Forelimb muscle (tissue), 1 donor: ENCODE measurements around the gene SUPT3H. TPM values are rescaled to one million over a fixed set of nuclear protein-coding genes. Genes with fewer than 3 reads are reported as not detected.
"Not testable (repeated sequence)": the region's sequence is repeated elsewhere in the genome, so short reads cannot be mapped to it uniquely, and the experiment has no call there.

Experiments used
- DNase-seq: peaks from one replicate; pipeline ENCODE4 v3.0.0-alpha.2; 2013; ENCODE audit warnings: low read depth
- polyA plus RNA-seq: library from polyadenylated mRNA; unstranded; fragments of 120-200 nt; gene quantifications from one replicate; pipeline ENCODE4 v1.2.1, GENCODE V29; 2013; ENCODE audit not compliant: insufficient read length

Gene SUPT3H
- polyA plus RNA-seq, 1 donor, result 10.8 TPM

DNA sequence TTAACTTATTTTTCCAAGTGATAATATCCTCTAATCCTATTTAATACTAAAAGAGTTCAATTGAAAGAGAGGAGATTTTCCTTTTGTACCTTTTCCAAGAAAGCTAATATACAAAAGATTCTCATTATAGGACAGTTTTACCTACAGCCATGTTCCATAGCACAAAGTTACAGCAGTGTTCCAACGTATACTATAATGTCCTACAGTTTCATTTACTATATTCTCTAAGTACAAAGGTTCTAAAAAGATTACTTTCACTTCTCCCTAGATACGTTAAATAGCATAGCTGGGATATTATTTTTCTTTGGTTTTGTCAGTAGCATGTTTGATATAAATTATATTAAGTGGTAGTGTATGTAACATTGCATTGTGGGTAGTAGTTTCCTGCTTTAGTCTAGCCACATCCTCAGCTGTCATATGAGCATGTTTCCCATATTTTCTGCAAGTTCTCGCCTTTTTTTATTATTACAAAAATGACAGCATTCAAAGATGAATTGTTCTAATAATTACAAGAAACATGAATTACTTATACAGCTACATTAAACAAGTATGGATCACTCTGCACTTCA lies 54.0 kb downstream of the SUPT3H start:
- DNase-seq, result no peak

DNA sequence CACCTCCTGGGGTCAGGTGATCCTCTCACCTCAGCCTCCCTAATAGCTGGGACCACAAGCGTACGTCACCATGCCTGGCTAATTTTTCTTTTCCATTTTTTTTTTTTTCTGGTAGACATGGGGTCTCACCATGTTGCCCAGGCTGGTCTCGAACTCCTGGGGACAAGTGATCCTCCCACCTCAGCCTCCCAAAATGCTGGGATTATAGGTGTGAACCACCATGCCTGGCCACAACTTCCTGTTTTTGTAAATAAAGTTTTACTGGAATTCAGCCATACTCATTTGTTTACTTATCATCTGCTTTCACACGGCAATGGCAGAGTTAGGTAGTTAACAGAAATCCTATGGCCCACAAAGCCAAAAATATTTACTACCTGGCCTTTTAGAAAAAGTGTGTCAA lies 57.4 kb downstream of the SUPT3H start:
- no peak for DNase-seq

- no peak for DNase-seq
These were observed 63.6 kb downstream of the SUPT3H start for GRCh38 chr6:45314146-45314545.

- no peak for DNase-seq
These were observed 67.5 kb downstream of the SUPT3H start for GRCh38 chr6:45310118-45310788.

- no peak for DNase-seq
These were observed 72.2 kb downstream of the SUPT3H start for GRCh38 chr6:45305546-45305945.

DNA sequence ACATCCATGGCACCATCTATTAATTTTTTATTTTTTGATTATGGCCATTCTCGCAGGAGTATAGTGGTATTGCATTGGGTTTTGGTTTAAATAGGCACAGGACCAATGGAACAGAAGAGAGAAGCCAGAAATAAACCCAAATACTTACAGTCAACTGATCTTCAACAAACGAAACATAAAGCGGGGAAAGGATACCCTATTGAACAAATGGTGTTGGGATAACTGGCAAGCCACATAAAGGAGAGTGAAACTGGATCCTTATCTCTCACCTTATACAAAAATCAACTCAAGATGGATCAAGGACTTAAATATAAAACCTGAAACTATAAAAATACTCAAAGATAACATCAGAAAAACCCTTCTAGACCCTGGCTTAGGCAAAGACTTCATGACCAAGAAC lies 74.9 kb downstream of the SUPT3H start:
- DNase-seq, result no peak

GRCh38 chr6:45301348-45302142 lies 76.2 kb downstream of the SUPT3H start:
- no peak for DNase-seq

- no peak for DNase-seq
These were observed 77.0 kb downstream of the SUPT3H start for GRCh38 chr6:45300736-45301135.

DNA sequence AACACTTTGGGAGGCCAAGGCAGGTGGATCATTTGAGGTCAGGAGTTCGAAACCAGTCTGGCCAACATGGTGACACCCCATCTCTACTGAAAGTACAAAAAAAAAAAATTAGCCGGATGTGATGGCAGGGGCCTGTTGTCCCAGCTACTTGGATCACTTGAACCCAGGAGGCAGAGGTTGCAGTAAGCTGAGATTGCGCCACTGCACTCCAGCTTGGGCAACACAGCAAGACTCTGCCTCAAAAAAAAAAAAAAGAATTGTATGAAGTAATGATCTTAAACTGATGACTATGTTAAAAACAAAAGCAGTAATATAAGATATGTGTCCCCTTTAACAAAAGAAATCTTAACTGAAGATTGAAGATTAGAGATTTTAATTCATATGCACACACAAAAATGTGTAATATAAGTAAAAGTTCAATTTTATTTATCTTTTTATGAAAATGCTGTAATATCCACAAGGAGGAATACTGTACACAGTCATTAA lies 78.6 kb downstream of the SUPT3H start:
- no peak for DNase-seq

- no peak for DNase-seq
These were observed 80.4 kb downstream of the SUPT3H start for GRCh38 chr6:45297320-45297719.

DNA sequence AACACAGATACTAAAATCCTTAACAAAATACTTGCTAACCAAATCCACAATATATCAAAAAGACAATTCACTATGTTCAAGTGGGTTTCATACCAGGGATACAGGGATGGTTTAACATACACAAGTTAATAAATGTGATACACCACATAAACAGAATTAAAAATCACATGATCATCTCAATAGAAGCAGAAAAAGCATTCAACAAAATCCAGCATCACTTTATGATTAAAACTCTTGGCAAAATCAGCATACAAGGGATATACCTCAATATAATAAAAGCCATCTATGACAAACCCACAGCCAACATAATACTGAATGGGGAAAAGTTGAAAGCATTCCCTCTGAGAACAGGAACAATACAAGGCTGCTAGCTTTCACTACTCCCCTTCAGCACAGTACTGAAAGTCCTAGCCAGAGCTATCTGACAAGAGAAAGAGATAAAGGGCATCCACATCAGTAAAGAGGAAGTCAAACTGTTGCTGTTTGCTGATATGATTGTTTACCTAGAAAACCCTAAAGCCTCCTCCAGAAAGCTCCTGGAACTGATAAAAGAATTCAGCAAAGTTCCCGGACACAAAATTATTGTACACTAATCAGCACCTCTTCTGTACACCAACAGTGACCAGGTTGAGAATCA lies 83.6 kb downstream of the SUPT3H start:
- DNase-seq, result not testable (repeated sequence)

- no peak for DNase-seq
These were observed 84.4 kb downstream of the SUPT3H start for GRCh38 chr6:45293306-45293705.

GRCh38 chr6:45289751-45290514 lies 87.8 kb downstream of the SUPT3H start:
- DNase-seq, result no peak

- not testable (repeated sequence) for DNase-seq
These were observed 91.0 kb downstream of the SUPT3H start for GRCh38 chr6:45286707-45287106.

DNA sequence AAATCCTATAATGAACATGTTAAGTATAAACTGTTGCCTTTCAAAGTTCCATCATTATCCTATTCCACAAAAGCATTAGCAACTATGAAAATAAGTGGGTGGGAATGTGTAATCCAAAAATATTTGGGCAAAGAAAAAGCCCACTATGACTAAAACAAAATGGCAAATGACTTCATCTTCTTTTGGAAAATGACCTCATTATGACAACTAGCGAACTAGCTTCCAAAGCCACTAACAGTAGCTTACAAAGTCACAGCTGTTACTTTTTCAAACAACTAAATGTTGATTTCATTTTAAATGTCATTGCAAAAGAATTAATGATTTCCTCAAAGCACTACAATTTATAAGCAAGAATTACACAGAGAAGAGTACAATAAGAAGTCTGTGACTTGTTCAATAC lies 99.4 kb downstream of the SUPT3H start:
- no peak for DNase-seq

DNA sequence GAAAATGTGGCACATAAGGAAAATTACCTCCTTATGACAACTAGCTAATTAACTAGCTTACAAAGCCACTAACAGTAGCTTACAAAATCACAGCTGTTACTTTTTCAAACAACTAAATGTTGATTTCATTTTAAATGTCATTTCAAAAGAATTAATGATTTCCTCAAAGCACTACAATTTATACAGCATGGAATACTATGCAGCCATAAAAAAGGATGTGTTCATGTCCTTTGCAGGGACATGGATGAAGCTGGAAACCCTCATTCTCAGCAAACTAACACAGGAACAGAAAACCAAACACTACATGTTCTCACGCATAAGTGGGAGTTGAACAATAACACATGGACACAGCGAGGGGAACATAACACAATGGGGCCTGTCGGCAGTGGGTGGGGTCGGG lies 100.0 kb downstream of the SUPT3H start:
- not testable (repeated sequence) for DNase-seq

DNA sequence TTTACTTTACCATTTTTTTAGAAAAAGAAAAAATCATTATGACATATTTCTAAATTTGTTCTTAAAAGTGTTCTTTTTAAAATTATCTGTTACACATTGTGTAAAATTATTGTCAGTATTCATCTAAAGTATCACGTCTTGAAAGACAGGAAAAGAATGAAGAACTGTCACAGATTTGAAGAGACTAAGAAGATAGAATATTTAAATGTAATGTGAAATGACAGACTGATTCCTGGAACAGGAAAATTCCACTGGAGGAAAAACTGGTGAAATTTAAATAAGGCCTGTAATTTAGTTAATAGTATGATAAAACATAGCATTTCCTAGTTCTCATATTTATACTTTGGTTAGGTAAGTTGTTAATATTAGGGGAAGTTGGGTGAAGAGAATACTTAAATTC lies 102.4 kb downstream of the SUPT3H start:
- DNase-seq, result no peak

- DNase-seq, result no peak
These were observed 105.1 kb downstream of the SUPT3H start for GRCh38 chr6:45272626-45273025.

DNA sequence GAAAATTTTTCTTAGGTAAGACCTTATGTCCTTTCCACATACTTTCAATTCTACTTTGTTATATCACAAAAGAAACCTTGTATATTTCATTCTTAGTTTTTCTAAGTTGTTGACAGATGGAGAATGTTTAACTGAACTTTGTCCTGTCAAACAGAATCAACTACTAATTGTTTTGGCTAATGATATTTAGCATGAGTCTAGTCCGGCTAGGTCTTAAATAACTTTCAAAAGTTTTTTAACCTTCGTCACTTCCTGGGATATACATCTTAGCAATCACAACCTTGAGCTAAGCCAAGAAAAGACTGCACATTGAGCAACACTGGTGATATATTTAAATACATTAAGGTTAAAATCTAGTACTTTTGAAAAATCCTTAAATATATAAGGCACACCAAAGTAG lies 112.5 kb downstream of the SUPT3H start:
- DNase-seq, result no peak

DNA sequence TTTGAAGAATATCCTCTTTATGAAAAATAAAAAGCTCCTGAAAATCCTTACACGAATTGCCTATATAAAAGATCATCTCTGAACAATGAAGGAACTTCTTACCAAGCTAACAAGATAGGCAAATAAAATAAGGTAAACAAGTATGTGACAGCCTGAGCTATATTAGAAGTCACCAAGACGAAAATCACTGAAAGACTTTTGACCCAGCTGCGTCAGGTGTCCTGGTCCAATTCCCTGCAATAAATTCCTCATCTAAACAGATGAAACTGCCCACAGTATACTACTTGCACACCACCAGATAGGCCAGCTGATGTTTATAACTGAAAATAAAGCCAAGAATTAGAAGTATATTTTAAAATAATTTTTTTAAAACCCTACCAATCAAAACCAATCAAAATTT lies 117.0 kb downstream of the SUPT3H start:
- no peak for DNase-seq
